Hepatocyte (in vitro differentiated cells): ENCODE measurements around the gene SLC16A1.

Source experiments
- EZH2 ChIP-seq: fragments of 200-600 bp; sonication (generic); IDR thresholded peaks from 2 replicates; pipeline ENCODE4 v1.6.1; 2016; ENCODE audit warnings: antibody characterized with exemption, mild to moderate bottlenecking, borderline replicate concordance
- EZH2phosphoT487 ChIP-seq: fragments of 200-600 bp; sonication (generic); IDR thresholded peaks from one replicate; pipeline ENCODE4 v1.6.1; 2018; ENCODE audit warnings: antibody characterized with exemption, mild to moderate bottlenecking, low read depth, moderate library complexity; ENCODE audit not compliant: unreplicated experiment, severe bottlenecking
- TF ChIP-seq, protein P1 (sequence below): fragments of 200-600 bp; sonication (generic); IDR thresholded peaks from 2 replicates; pipeline ENCODE4 v1.5.1; 2016; ENCODE audit warnings: antibody characterized with exemption, mild to moderate bottlenecking; ENCODE audit not compliant: poor library complexity

DNA sequence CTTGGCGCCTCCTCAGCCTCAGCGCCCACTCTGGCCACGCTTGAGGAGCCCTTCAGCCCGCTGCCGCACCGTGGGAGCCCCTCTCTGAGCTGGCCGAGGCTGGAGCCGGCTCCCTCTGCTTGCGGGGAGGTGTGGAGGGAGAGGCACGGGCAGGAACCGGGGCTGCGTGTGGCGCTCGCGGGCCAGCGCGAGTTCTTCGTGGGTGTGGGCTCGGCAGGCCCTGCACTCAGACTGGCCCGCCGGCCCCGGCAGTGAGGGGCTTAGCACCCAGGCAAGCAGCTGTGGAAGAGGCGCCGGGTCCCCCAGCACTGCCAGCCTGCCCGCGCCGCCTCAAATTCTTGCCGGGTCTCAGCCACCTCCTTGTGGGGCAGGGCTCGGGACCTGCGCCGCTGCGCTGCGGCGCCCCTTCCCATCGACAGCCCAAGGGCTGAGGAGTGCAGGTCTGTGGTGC lies 61.4 kb downstream of the SLC16A1 start:
- TF ChIP-seq, protein P1, sequence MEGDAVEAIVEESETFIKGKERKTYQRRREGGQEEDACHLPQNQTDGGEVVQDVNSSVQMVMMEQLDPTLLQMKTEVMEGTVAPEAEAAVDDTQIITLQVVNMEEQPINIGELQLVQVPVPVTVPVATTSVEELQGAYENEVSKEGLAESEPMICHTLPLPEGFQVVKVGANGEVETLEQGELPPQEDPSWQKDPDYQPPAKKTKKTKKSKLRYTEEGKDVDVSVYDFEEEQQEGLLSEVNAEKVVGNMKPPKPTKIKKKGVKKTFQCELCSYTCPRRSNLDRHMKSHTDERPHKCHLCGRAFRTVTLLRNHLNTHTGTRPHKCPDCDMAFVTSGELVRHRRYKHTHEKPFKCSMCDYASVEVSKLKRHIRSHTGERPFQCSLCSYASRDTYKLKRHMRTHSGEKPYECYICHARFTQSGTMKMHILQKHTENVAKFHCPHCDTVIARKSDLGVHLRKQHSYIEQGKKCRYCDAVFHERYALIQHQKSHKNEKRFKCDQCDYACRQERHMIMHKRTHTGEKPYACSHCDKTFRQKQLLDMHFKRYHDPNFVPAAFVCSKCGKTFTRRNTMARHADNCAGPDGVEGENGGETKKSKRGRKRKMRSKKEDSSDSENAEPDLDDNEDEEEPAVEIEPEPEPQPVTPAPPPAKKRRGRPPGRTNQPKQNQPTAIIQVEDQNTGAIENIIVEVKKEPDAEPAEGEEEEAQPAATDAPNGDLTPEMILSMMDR, result no peak
- TF ChIP-seq EZH2phosphoT487 (no peak), EZH2 (no peak)
